GM18909 (cell line): ENCODE data around the gene TPBGL.

ENCODE experiments used
- ATAC-seq: cut with Tn5 transposase; IDR thresholded peaks from one replicate; pipeline ENCODE4 v1.9.1; 2021; ENCODE audit warnings: mild to moderate bottlenecking; ENCODE audit not compliant: unreplicated experiment, poor library complexity

The TPBGL gene

GRCh38 chr11:75245356-75246005 is 4.9 kb downstream of the TPBGL start:
- no peak for ATAC-seq

DNA sequence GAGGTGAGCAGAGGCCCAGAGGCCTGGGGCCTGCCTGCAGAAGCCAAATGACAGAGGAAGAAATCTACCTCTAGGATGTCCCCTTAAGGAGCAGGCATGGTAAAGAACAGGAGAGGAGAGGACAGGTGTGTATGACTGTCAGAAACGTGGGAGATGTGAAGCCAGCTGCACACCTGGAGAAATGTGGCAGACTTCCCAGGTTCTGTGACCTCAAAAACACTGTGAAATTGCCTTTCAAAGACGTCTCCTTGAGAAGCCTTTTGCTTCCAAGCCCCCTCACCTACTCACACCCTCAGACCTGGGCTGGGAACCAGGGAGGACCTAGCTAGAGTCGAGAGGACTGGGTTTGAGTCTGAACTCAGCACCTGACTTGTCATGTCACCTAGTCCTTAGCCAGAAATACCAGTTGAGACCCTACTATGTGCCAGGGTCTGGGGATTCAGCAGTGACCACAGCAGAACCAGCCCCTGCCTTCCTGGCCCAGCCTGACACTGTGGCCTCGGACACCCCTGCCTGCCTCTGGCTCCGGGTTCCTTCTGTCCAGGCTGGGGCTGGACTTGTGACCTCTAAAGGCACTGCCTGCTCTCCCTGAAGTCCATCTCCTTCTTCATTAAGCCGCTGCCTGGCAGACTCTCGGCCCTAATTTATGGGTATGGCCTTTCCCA is 5.6 kb downstream of the TPBGL start:
- no peak for ATAC-seq

GRCh38 chr11:75246671-75247350 is 6.2 kb downstream of the TPBGL start:
- ATAC-seq, result no peak

DNA sequence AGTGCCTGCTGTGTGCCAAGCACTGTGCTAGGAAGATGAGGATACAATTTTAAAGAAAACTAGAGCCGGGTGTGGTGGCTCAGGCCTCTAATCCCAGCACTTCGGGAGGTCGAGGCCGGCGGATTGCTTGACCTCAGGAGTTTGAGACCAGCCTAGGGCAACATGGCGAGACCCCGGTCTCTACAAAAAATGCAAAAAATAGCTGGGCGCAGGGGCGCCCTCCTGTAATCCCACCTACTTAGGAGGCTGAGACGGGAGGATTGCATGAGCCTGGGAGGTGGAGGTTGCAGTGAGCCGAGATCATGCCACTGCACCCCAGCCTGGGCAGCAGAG is 8.3 kb downstream of the TPBGL start:
- no peak for ATAC-seq

DNA sequence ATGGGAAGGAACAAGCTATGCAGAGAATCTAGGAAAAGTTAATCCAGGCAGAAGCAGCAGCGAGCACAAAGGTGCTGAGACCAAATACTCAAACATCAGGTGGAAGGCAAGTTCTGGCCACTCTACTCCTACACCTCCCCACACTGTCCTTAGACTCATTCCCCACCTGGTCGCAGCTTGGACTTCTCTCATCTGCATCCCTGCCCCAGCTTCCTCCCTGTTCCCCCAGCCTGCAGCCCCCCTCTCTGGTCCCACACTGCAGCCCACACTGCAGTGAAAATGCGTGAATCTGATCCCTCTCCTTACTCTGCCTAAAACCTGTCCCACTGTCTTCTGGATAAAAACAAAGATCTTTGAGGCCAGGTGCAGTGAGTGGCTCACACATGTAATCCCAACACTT is 9.1 kb downstream of the TPBGL start:
- ATAC-seq, result no peak

DNA sequence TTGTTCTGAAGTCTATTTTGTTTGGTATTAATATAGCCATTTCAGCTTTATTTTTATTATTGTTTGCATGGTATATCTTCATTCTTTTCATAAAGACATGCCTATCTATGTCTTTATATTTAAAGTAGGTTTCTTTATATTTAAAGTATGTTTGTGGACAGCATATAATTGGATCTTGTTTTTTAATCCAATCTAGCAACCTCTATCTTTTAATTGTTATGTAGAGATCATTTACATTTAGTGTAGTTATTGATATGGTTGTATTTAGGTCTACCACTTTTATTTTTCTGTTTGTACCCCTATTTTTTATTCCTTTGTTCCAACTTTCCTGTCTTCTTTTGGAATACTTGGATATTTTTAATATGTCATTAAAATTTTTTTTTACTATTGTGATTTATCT is 13.8 kb downstream of the TPBGL start:
- ATAC-seq, result no peak

DNA sequence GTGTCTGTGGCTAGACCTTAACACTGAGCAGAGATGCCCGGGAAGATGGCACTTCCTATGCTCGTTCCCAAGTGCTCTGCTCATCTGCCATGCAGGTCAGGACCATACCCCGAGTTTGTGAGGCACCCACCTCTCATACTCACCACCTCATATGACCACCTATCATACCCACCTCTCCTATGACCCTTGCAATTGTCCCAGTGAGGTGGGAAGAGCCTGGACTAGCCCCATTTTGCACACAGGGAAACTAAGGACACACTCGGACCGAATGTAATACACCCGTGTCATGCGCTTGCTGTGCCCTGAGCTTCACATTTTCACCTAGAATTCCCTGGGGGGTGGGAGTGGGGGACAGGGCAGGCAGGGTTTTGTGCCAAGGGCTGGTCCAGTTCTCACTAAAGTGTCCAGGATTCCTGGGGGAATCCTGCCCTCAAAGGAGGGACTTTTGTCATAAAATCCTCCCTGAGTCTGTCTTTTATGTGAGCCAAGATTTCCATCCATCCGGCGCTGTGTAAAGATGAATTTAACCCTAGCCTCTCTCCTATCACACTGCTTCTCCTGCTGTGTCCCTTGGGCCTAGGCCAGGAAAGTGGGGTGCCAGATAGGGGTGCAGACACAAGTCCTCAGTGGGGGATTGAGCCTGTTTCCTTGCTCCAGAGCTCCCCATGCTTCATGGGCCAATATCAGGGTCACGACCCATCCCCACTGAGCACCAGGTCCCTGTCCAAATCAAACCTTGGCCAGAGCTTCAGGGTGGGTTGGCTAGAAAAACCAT is 20.0 kb downstream of the TPBGL start:
- no peak for ATAC-seq

- ATAC-seq, result no peak
Observed at GRCh38 chr11:75261902-75262361, 21.4 kb downstream of the TPBGL start.

GRCh38 chr11:75262436-75262835 is 21.9 kb downstream of the TPBGL start:
- ATAC-seq, result no peak

GRCh38 chr11:75262961-75263852 is 22.6 kb downstream of the TPBGL start:
- no peak for ATAC-seq

DNA sequence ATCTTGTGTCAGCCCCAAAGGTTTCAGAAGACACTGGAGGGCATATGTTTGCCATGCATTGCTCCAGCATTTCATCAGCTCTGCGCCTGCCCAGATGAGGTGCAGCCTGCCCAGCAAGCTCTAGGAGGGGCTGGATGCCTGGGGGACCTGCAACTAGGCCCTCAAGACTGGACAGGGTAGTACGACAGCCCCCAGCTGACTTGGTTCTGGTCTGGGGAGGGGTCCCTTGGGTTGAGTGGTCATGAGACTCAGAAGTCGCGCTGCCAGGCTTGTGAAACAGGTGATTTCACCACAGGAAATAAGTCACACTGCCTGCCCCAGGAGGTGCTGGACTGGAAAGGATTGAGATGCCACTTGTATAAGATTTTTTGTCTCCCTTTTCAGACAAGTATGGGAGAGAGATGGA is 23.4 kb downstream of the TPBGL start:
- no peak for ATAC-seq

GRCh38 chr11:75264356-75264755 is 23.8 kb downstream of the TPBGL start:
- no peak for ATAC-seq

DNA sequence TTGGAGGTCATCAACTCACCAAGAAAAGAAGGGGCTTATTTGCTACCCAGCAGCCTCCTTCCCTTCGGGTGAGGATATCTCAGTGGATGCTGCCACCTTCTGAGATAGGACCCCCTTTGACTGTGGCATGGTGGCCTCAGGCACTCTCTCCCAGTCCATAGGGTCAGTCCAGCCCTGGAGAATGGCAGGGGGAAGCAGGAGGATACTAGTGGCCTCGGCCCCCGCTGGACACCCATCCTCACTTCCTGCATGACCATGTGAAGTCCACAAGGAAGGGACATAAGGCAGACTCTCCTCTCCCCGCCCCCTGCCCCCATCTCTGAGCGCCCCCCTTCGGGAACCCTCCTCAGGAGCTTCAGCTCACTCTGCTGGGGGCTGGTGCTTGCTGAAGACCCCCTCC is 24.4 kb downstream of the TPBGL start:
- ATAC-seq, result no peak

GRCh38 chr11:75265851-75266531 is 25.4 kb downstream of the TPBGL start:
- no peak for ATAC-seq

DNA sequence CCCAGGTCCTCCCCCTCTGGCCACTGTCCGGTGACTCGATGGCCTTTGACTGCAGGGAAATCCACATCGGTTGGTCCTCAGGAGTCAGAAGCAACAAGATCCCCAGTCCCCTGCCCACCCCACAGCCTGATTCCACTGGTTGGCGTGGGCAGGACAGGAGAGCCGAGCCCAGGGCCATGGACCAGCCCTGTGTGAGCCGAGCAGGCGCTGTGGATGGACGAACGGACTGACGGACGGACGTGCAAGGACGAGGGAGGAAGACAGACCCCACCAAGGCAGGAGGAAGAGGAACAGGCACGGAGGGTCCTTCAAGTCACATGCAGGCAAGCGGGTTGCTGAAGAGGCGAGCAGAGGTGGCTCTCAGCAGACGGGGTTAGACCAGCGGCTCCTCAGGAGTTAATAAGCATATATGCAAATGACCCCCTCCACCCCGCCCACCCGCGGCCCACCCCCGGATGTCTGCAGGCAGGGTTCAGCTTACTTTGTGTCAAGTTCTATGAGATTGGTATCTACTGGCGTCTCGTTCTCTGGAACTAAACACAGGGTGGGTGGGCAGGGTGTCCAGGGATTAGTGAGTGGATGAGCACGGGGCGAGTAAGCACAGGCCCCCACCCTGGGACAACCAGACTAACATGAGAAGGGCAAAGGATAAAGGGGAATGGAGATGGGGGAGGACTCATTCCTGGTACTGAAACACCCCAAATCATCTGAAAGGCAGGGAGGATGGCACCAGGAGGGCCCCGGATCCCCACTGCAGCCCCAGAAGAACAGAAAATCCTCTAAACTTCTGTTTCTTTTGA is 26.8 kb downstream of the TPBGL start:
- no peak for ATAC-seq

- ATAC-seq, result no peak
Observed at GRCh38 chr11:75268626-75269366, 28.2 kb downstream of the TPBGL start.

DNA sequence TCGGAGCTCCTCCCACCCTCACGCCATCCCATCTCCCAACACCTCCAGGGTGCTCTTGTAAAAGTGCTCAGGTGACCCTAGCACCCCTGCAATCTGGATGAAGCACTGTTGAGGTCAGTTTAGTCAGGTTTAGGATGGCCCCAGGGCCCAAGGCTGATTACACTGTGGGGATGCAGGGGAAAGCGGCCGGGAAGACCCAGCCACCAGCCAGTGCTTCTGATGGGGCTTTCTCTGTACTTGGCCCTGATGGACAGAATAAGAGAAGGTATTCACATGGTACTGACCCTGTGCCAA is 28.7 kb downstream of the TPBGL start:
- no peak for ATAC-seq

DNA sequence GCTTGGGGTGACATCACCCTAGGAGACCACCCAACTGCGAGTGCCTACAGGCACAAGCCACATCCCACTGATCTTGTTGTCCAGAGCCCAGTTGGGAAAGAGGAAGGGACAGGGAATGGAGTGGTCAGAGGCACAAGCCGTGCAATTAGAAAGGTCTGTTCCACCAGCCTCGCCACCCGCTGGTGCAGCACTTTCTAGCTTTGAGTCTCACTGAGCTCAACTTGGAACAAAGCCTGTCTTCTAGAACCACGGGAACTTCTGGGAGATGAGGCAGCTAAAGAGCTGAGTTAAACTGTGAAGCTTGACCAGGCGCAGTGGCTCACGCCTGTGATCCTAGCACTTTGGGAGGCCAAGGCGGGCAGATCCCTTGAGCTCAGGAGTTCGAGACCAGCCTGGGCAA is 29.3 kb downstream of the TPBGL start:
- no peak for ATAC-seq
